HEK293 (cell line): ENCODE results near the gene SPTAN1.

Experiments used
- CTCF ChIA-PET: fragments of 350-600 bp; formaldehyde crosslinking; extraction: SDS; loops from one replicate; lab custom pipeline; 2021; ENCODE audit warnings: antibody characterized with exemption; lab: Yijun Ruan, JAX
- POLR2A ChIA-PET: fragments of 300-600 bp; formaldehyde crosslinking; extraction: SDS; loops from one replicate; lab custom pipeline; 2020; ENCODE audit warnings: antibody characterized with exemption, inconsistent platforms; lab: Yijun Ruan, JAX
- H3K27ac ChIP-seq: fragments of 200-500 bp; sonication (Bioruptor generic); 2 replicates; pipeline ENCODE4 v1.5.1; 2014; ENCODE audit warnings: low read depth, low read length, control low read depth, inconsistent platforms; ENCODE audit errors: extremely low read depth
- H3K36me3 ChIP-seq, 2 experiments: fragments of 200-500 bp in 1 of 2; sonication (Bioruptor generic) in 1 of 2; 1 replicate in 1 of 2; 2 replicates in 1 of 2; pipeline ENCODE4 v1.5.1; 2014 to 2017; ENCODE audit warnings: inconsistent platforms in 2 of 2, low read length in 2 of 2; ENCODE audit not compliant: control insufficient read depth in 2 of 2, insufficient read depth in 1 of 2
- H3K4me1 ChIP-seq: fragments of 200-500 bp; sonication (Bioruptor generic); 2 replicates; pipeline ENCODE4 v1.5.1; 2014; ENCODE audit warnings: mild to moderate bottlenecking, low read length, inconsistent platforms; ENCODE audit not compliant: control insufficient read depth, insufficient read depth
- H3K4me3 ChIP-seq: 2 replicates; pipeline ENCODE4 v1.5.1; 2011; ENCODE audit warnings: low read depth, mild to moderate bottlenecking, control low read depth, low read length, moderate library complexity
- H3K9me3 ChIP-seq: fragments of 200-500 bp; sonication (Bioruptor generic); 2 replicates; pipeline ENCODE4 v1.5.1; 2014; ENCODE audit warnings: low read depth, low read length, inconsistent platforms; ENCODE audit not compliant: control insufficient read depth, insufficient read depth
- GLIS1 ChIP-seq: fragments of 450-650 bp; formaldehyde crosslinking; IDR thresholded peaks from 2 replicates; pipeline ENCODE4 v1.5.1; 2016; ENCODE audit warnings: missing biosample characterization, missing genetic modification characterization
- MEIS1 ChIP-seq: sonication (generic); formaldehyde crosslinking; IDR thresholded peaks from 2 replicates; pipeline ENCODE4 v1.8.1; 2022; ENCODE audit warnings: missing genetic modification reagents, mild to moderate bottlenecking, borderline replicate concordance
- MZF1 ChIP-seq: fragments of 450-650 bp; formaldehyde crosslinking; IDR thresholded peaks from 2 replicates; pipeline ENCODE4 v1.5.1; 2017; ENCODE audit warnings: missing biosample characterization, missing genetic modification characterization, borderline replicate concordance
- OVOL3 ChIP-seq: fragments of 450-650 bp; formaldehyde crosslinking; IDR thresholded peaks from 2 replicates; pipeline ENCODE4 v1.5.1; 2016; ENCODE audit warnings: missing biosample characterization, missing genetic modification characterization
- REPIN1 ChIP-seq: fragments of 450-650 bp; formaldehyde crosslinking; IDR thresholded peaks from 2 replicates; pipeline ENCODE4 v1.5.1; 2017; ENCODE audit warnings: missing biosample characterization, missing genetic modification characterization, low read depth
- SALL2 ChIP-seq: fragments of 450-650 bp; formaldehyde crosslinking; IDR thresholded peaks from 2 replicates; pipeline ENCODE4 v1.5.0; 2017; ENCODE audit warnings: missing biosample characterization, mild to moderate bottlenecking, missing genetic modification characterization, borderline replicate concordance
- SCRT1 ChIP-seq: fragments of 450-650 bp; formaldehyde crosslinking; IDR thresholded peaks from 2 replicates; pipeline ENCODE4 v1.5.1; 2016; ENCODE audit warnings: missing biosample characterization, missing genetic modification characterization, borderline replicate concordance
- SCRT2 ChIP-seq: fragments of 450-650 bp; formaldehyde crosslinking; IDR thresholded peaks from 2 replicates; pipeline ENCODE4 v1.5.1; 2016; ENCODE audit warnings: missing biosample characterization, missing genetic modification characterization
- SP2 ChIP-seq: fragments of 450-650 bp; formaldehyde crosslinking; IDR thresholded peaks from 2 replicates; pipeline ENCODE4 v1.5.1; 2016; ENCODE audit warnings: missing biosample characterization, missing genetic modification characterization
- ZEB2 ChIP-seq: fragments of 450-650 bp; formaldehyde crosslinking; IDR thresholded peaks from 2 replicates; pipeline ENCODE4 v1.5.1; 2016; ENCODE audit warnings: missing biosample characterization, missing genetic modification characterization
- ZNF10 ChIP-seq: fragments of 450-650 bp; formaldehyde crosslinking; IDR thresholded peaks from 2 replicates; pipeline ENCODE4 v1.5.1; 2017; ENCODE audit warnings: missing biosample characterization, missing genetic modification characterization
- ZNF132 ChIP-seq: fragments of 450-650 bp; formaldehyde crosslinking; IDR thresholded peaks from 2 replicates; pipeline ENCODE4 v1.5.1; 2017; ENCODE audit warnings: missing biosample characterization, missing genetic modification characterization, borderline replicate concordance
- ZNF174 ChIP-seq: fragments of 450-650 bp; formaldehyde crosslinking; IDR thresholded peaks from 2 replicates; pipeline ENCODE4 v1.5.0; 2017; ENCODE audit warnings: missing biosample characterization, mild to moderate bottlenecking, missing genetic modification characterization
- ZNF202 ChIP-seq: fragments of 450-650 bp; formaldehyde crosslinking; IDR thresholded peaks from 2 replicates; pipeline ENCODE4 v1.5.1; 2016; ENCODE audit warnings: missing biosample characterization, missing genetic modification characterization, borderline replicate concordance
- ZNF214 ChIP-seq: fragments of 450-650 bp; formaldehyde crosslinking; IDR thresholded peaks from 2 replicates; pipeline ENCODE4 v1.5.1; 2017; ENCODE audit warnings: missing biosample characterization, mild to moderate bottlenecking, missing genetic modification characterization, borderline replicate concordance
- ZNF239 ChIP-seq: fragments of 450-650 bp; formaldehyde crosslinking; IDR thresholded peaks from 2 replicates; pipeline ENCODE4 v1.5.1; 2016; ENCODE audit warnings: missing biosample characterization, missing genetic modification characterization
- ZNF24 ChIP-seq: fragments of 450-650 bp; formaldehyde crosslinking; IDR thresholded peaks from 2 replicates; pipeline ENCODE4 v1.5.1; 2016; ENCODE audit warnings: missing biosample characterization, missing genetic modification characterization
- ZNF354C ChIP-seq: fragments of 450-650 bp; formaldehyde crosslinking; IDR thresholded peaks from 2 replicates; pipeline ENCODE4 v1.5.1; 2016; ENCODE audit warnings: missing biosample characterization, missing genetic modification characterization, low read depth, borderline replicate concordance
- ZNF398 ChIP-seq: fragments of 450-650 bp; formaldehyde crosslinking; IDR thresholded peaks from 2 replicates; pipeline ENCODE4 v1.5.1; 2017; ENCODE audit warnings: missing biosample characterization, missing genetic modification characterization
- ZNF544 ChIP-seq: fragments of 450-650 bp; formaldehyde crosslinking; IDR thresholded peaks from 2 replicates; pipeline ENCODE4 v1.5.0; 2017; ENCODE audit warnings: missing biosample characterization, missing genetic modification characterization
- ZNF561 ChIP-seq: fragments of 450-650 bp; IDR thresholded peaks from 2 replicates; pipeline ENCODE4 v1.5.1; 2018; ENCODE audit warnings: missing biosample characterization, missing genetic modification characterization, borderline replicate concordance
- ZNF645 ChIP-seq: fragments of 450-650 bp; formaldehyde crosslinking; IDR thresholded peaks from 2 replicates; pipeline ENCODE4; 2016; ENCODE audit warnings: missing biosample characterization, missing genetic modification characterization
- ZNF677 ChIP-seq: fragments of 450-650 bp; IDR thresholded peaks from 2 replicates; pipeline ENCODE4 v1.5.0; 2018; ENCODE audit warnings: missing biosample characterization, mild to moderate bottlenecking, missing genetic modification characterization, moderate library complexity
- ZNF704 ChIP-seq: fragments of 450-650 bp; formaldehyde crosslinking; IDR thresholded peaks from 2 replicates; pipeline ENCODE4 v1.5.1; 2016; ENCODE audit warnings: missing biosample characterization, missing genetic modification characterization
- ZNF76 ChIP-seq: fragments of 450-650 bp; formaldehyde crosslinking; IDR thresholded peaks from 2 replicates; pipeline ENCODE4; 2016; ENCODE audit warnings: low read depth, missing biosample characterization, missing genetic modification characterization, borderline replicate concordance
- ZNF768 ChIP-seq: fragments of 450-650 bp; formaldehyde crosslinking; IDR thresholded peaks from 2 replicates; pipeline ENCODE4 v1.5.1; 2018; ENCODE audit warnings: missing biosample characterization, mild to moderate bottlenecking, missing genetic modification characterization
- ZSCAN18 ChIP-seq: fragments of 450-650 bp; formaldehyde crosslinking; IDR thresholded peaks from 2 replicates; pipeline ENCODE4 v1.5.1; 2016; ENCODE audit warnings: missing biosample characterization, missing genetic modification characterization

Gene SPTAN1

GRCh38 chr9:128631636-128632035, 79.2 kb downstream of the SPTAN1 start:
- Histone ChIP-seq H3K4me1 (peaks cover 6% of the 10 kb centered on the region), H3K27ac (no peak overlapping the region), H3K36me3 (peaks cover 0 to 88% of the 10 kb centered on the region in 2 experiments; a peak in 2 of 3 replicates), H3K9me3 (no peaks in the 10 kb centered on the region), H3K4me3 (no peak overlapping the region)
- ChIA-PET POLR2A (interaction anchor here (1.1 kb wide), 1 partner anchor 58 kb away, joined by 4 read pairs; no protein-coding TSS in a partner anchor), CTCF (no interaction called here)
- TF ChIP-seq ZNF704 (tag by site-specific recombination) (no peak), ZNF354C (tag by site-specific recombination) (no peak), ZNF768 (tag by site-specific recombination) (no peak), ZNF76 (tag by site-specific recombination) (no peak), MZF1 (no peak), ZNF202 (tag by site-specific recombination) (no peak), REPIN1 (no peak)

- H3K4me1 ChIP-seq: peaks cover 6% of the 10 kb centered on the region
- H3K9me3 ChIP-seq: no peaks in the 10 kb centered on the region
- no peak overlapping the region for H3K27ac ChIP-seq
- H3K36me3 ChIP-seq: peaks cover 0 to 88% of the 10 kb centered on the region in 2 experiments; a peak in 2 of 3 replicates
- POLR2A ChIA-PET: interaction anchor here (1.1 kb wide), 1 partner anchor 57 kb away, joined by 4 read pairs; no protein-coding TSS in a partner anchor
- peak; percentile 34 for TF ChIP-seq SCRT2 (tag by site-specific recombination)
- TF ChIP-seq ZNF561: no peak
- no peak for TF ChIP-seq ZNF677 (tag by site-specific recombination)
- TF ChIP-seq ZNF24: no peak
- TF ChIP-seq SP2 (tag by site-specific recombination): no peak
- TF ChIP-seq SALL2 (tag by site-specific recombination): no peak
- no peak for TF ChIP-seq ZSCAN18 (tag by site-specific recombination)
- TF ChIP-seq ZNF174 (tag by site-specific recombination): no peak
- no peak for TF ChIP-seq MEIS1
- TF ChIP-seq ZNF239 (tag by site-specific recombination): no peak
- TF ChIP-seq ZNF645 (tag by site-specific recombination): no peak
- no peak for TF ChIP-seq GLIS1
- 0 out of 2 replicates have a peak, but pooled peaks have one; percentile 14 for TF ChIP-seq SCRT1
- TF ChIP-seq, all 188 proteins: peak for 2
- no peak overlapping the region for H3K4me3 ChIP-seq
- CTCF ChIA-PET: no interaction called here
Measured at GRCh38 chr9:128632066-128632465, 79.7 kb downstream of the SPTAN1 start.

GRCh38 chr9:128632486-128632885, 80.1 kb downstream of the SPTAN1 start:
- ChIA-PET POLR2A (no interaction called here), CTCF (interaction anchor here (0.6 to 3.3 kb wide), 5 partner anchors 8 to 1074 kb away, joined by 3 to 20 read pairs (median 3); no protein-coding TSS in a partner anchor)
- H3K27ac ChIP-seq: no peak overlapping the region
- peaks cover 0 to 88% of the 10 kb centered on the region in 2 experiments; a peak in 2 of 3 replicates for H3K36me3 ChIP-seq
- H3K4me3 ChIP-seq: no peak overlapping the region
- H3K4me1 ChIP-seq: peaks cover 6% of the 10 kb centered on the region
- no peaks in the 10 kb centered on the region for H3K9me3 ChIP-seq
- no peak for TF ChIP-seq ZNF132 (tag by site-specific recombination)
- no peak for TF ChIP-seq ZNF214
- no peak for TF ChIP-seq ZEB2
- no peak for TF ChIP-seq ZNF398
- no peak for TF ChIP-seq ZNF10
- TF ChIP-seq ZNF544: no peak
- no peak for TF ChIP-seq ZNF645 (tag by site-specific recombination)
- TF ChIP-seq SALL2 (tag by site-specific recombination): no peak
- no peak for TF ChIP-seq OVOL3
